Cardiac muscle cell (in vitro differentiated cells and primary cell): ENCODE data around the gene CFC1B. TPM values are rescaled to one million over a fixed set of nuclear protein-coding genes. Genes with fewer than 3 reads are reported as not detected.
"Not testable (repeated sequence)": the region's sequence is repeated elsewhere in the genome, so short reads cannot be mapped to it uniquely, and the experiment has no call there.

ENCODE experiments used
- DNase-seq, 2 donors: peaks; one replicate each; pipeline versions ENCODE4 v3.0.0 to v3.0.0-alpha.2; 2010 to 2017; ENCODE audit warnings: low read depth in 1 of 2, low spot score in 1 of 2
- H3K27ac ChIP-seq: fragments of 200-600 bp; sonication (generic); 2 replicates; pipeline ENCODE4 v1.5.1; 2016
- H3K27me3 ChIP-seq: fragments of 200-600 bp; sonication (generic); 2 replicates; pipeline ENCODE4 v1.6.0; 2016; ENCODE audit warnings: control low read depth
- H3K36me3 ChIP-seq: fragments of 200-600 bp; sonication (generic); 2 replicates; pipeline ENCODE4 v1.5.1; 2016; ENCODE audit warnings: control low read depth
- H3K4me1 ChIP-seq: fragments of 200-600 bp; sonication (generic); 2 replicates; pipeline ENCODE4 v1.8.1; 2017; ENCODE audit warnings: low read depth, mild to moderate bottlenecking, mixed run types
- H3K4me3 ChIP-seq: fragments of 200-600 bp; sonication (generic); 2 replicates; pipeline ENCODE4 v1.5.1; 2016; ENCODE audit warnings: mild to moderate bottlenecking
- H3K9me3 ChIP-seq: fragments of 200-600 bp; sonication (generic); 2 replicates; pipeline ENCODE4 v1.5.1; 2017; ENCODE audit warnings: low read depth, mild to moderate bottlenecking, control low read depth
- polyA plus RNA-seq: library from polyadenylated mRNA; unstranded; fragments of >200 nt; fragmentation: Nextera tagmentation; extraction: Ambion mirVana; gene quantifications from 2 replicates; pipeline ENCODE4 v1.2.1, GENCODE V29; 2016
- total RNA-seq: library from RNA; depleted of rRNA; stranded (reverse); fragments of >200 nt; gene quantifications from 2 replicates; pipeline ENCODE4 v1.2.3, GENCODE V29; 2016

Gene CFC1B
- total RNA-seq = 0.21 TPM in 1 of 2 replicates, not detected in the other
- not detected in 2 replicates for polyA plus RNA-seq

- H3K36me3 ChIP-seq, H3K9me3 ChIP-seq, H3K4me3 ChIP-seq, H3K27ac ChIP-seq, H3K4me1 ChIP-seq, DNase-seq, H3K27me3 ChIP-seq: not testable (repeated sequence)
Measured at GRCh38 chr2:130520992-130521391, at the start of gene CFC1B. CFC1B (plus strand) TSS chr2:130521222; CDS start chr2:130521485, 263 bp downstream.

- H3K9me3 ChIP-seq, H3K27ac ChIP-seq, DNase-seq, H3K36me3 ChIP-seq, H3K4me3 ChIP-seq, H3K4me1 ChIP-seq, H3K27me3 ChIP-seq: not testable (repeated sequence)
Measured at GRCh38 chr2:130491073-130491472, 29.9 kb upstream of the CFC1B start.

GRCh38 chr2:130509228-130509627 lies 11.8 kb upstream of the CFC1B start, which contains the start of gene POTEI:
POTEI (minus strand) TSS chr2:130509328; CDS start chr2:130509235, 93 bp downstream.
- H3K27ac ChIP-seq, H3K9me3 ChIP-seq, DNase-seq, H3K4me1 ChIP-seq, H3K36me3 ChIP-seq, H3K4me3 ChIP-seq, H3K27me3 ChIP-seq: not testable (repeated sequence)

GRCh38 chr2:130510807-130511746 lies 9.9 kb upstream of the CFC1B start:
- not testable (repeated sequence) for H3K4me1 ChIP-seq, H3K4me3 ChIP-seq, H3K27me3 ChIP-seq, H3K9me3 ChIP-seq, H3K27ac ChIP-seq, H3K36me3 ChIP-seq, DNase-seq

- not testable (repeated sequence) for H3K9me3 ChIP-seq, H3K4me3 ChIP-seq, H3K4me1 ChIP-seq, DNase-seq, H3K27me3 ChIP-seq, H3K27ac ChIP-seq, H3K36me3 ChIP-seq
Measured at GRCh38 chr2:130511747-130512451, 9.1 kb upstream of the CFC1B start.

GRCh38 chr2:130518516-130519106 lies 2.4 kb upstream of the CFC1B start:
- not testable (repeated sequence) for DNase-seq, H3K27me3 ChIP-seq, H3K4me1 ChIP-seq, H3K36me3 ChIP-seq, H3K27ac ChIP-seq, H3K9me3 ChIP-seq, H3K4me3 ChIP-seq

- H3K27ac ChIP-seq, H3K36me3 ChIP-seq, H3K9me3 ChIP-seq, H3K27me3 ChIP-seq, DNase-seq, H3K4me3 ChIP-seq, H3K4me1 ChIP-seq: not testable (repeated sequence)
Measured at GRCh38 chr2:130522390-130522789, 1.4 kb downstream of the CFC1B start.

- H3K4me3 ChIP-seq = not testable (repeated sequence)
Measured at GRCh38 chr2:130527365-130527967, 6.4 kb downstream of the CFC1B start.

GRCh38 chr2:130529545-130529944 lies 8.5 kb downstream of the CFC1B start:
- not testable (repeated sequence) for H3K4me1 ChIP-seq, DNase-seq, H3K9me3 ChIP-seq, H3K4me3 ChIP-seq, H3K27me3 ChIP-seq, H3K36me3 ChIP-seq, H3K27ac ChIP-seq

More at GRCh38 chr2:130527365-130527967, 6.4 kb downstream of the CFC1B start:
- not testable (repeated sequence) for H3K9me3 ChIP-seq, DNase-seq, H3K4me1 ChIP-seq, H3K36me3 ChIP-seq, H3K27me3 ChIP-seq, H3K27ac ChIP-seq

GRCh38 chr2:130530212-130530611 lies 9.2 kb downstream of the CFC1B start:
- H3K27me3 ChIP-seq, H3K4me1 ChIP-seq, H3K4me3 ChIP-seq, H3K27ac ChIP-seq, H3K9me3 ChIP-seq, H3K36me3 ChIP-seq, DNase-seq: not testable (repeated sequence)

- not testable (repeated sequence) for H3K9me3 ChIP-seq, DNase-seq, H3K4me1 ChIP-seq, H3K27ac ChIP-seq, H3K36me3 ChIP-seq, H3K27me3 ChIP-seq, H3K4me3 ChIP-seq
Measured at GRCh38 chr2:130531225-130531624, 10.2 kb downstream of the CFC1B start.

GRCh38 chr2:130531672-130532071 lies 10.7 kb downstream of the CFC1B start:
- H3K27ac ChIP-seq, H3K4me3 ChIP-seq, H3K36me3 ChIP-seq, H3K4me1 ChIP-seq, H3K27me3 ChIP-seq, DNase-seq, H3K9me3 ChIP-seq: not testable (repeated sequence)

GRCh38 chr2:130536654-130537053 lies 15.6 kb downstream of the CFC1B start:
- H3K36me3 ChIP-seq, H3K4me1 ChIP-seq, H3K27me3 ChIP-seq, DNase-seq, H3K4me3 ChIP-seq, H3K9me3 ChIP-seq, H3K27ac ChIP-seq: not testable (repeated sequence)
